ENCODE data around the gene HMGN4. TPM values are rescaled to one million over a fixed set of nuclear protein-coding genes. Genes with fewer than 3 reads are reported as not detected.

Gene HMGN4
- total and polyA plus RNA-seq, 9 of the 15 experiments (the other 6 are each of a cell fraction or from before 2014, with no cell fraction given) = 35.4 to 134 (median 94.1) TPM

DNA sequence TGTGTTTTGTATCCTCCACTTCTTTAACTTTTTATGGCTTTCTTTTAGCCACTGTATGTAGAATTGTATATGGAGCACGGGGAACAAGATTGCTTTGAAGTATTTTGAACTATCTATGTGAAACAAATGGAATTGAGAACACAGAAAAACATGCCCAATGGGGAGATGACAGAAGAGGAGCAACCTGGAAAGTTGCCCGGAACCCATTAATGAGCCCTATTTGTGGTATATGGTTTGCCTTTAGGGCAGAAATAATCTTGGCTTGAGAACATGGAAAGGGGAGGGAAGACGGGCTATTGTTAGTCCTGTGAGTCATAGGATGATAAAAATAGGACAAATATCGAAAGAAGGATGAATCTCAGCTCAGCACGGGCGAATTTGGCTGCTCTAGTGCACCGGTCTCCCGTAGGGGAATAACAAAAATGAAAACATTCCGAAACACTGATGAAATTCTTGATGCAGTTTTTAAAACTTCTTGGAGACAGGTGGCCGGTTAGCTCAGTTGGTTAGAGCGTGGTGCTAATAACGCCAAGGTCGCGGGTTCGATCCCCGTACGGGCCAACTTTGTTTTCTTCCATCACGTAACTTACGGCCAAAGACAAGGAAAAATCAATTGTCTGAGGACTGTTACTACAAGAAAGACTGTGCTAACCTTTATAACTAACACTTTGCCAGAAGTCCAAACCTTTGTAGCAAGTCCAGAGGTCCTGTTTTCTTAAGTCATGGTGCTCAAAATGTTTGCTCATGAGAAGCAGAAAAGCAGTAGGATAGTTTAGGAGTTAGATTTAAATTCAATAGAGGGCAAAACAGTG, 15.7 kb downstream of the HMGN4 start:
- H2AFZ ChIP-seq (ENCODE audit: low read depth, low read length) = peak overlapping the region; percentile 75
- H3K27me3 ChIP-seq (ENCODE audit: control insufficient read depth in 2 of 2, insufficient read depth in 2 of 2, low read length in 2 of 2) = no peaks in the 10 kb centered on the region
- no peaks in the 10 kb centered on the region; the same call in 1 of the 2 replicates for H4K20me1 ChIP-seq (replicated peaks; ENCODE audit: control insufficient read depth, insufficient read depth, low read length)
- intact Hi-C loops (cut with micrococcal nuclease) = loop anchor here (1.0 to 10.0 kb wide), 7 partner anchors 17 to 1131 kb away; partner anchors contain the start of gene ZNF184
- no peaks in the 10 kb centered on the region for H3K79me2 ChIP-seq (ENCODE audit: control insufficient read depth, insufficient read depth, low read length)
- H3K4me3 ChIP-seq = peak overlapping the region; percentile 51
- TSS peak; percentile 81 for BruUV-seq (replicated peaks)
- H3K4me2 ChIP-seq (ENCODE audit: insufficient read depth, low read length) = peak overlapping the region; percentile 87
- in situ Hi-C loops (cut with MboI) = loop anchor here (25.0 kb wide), 1 partner anchor 367 kb away; a partner anchor contains a TSS
- no peaks in the 10 kb centered on the region for H3K9me1 ChIP-seq (ENCODE audit: control insufficient read depth, insufficient read depth, low read length)
- POLR2A ChIA-PET = interaction anchor here (0.5 to 6.8 kb wide), 17 partner anchors 10 to 579 kb away, joined by 3 to 70 read pairs (median 4); partner anchors contain the start of gene HMGN4
- no peaks in the 10 kb centered on the region for H3K36me3 ChIP-seq (ENCODE audit: control insufficient read depth, insufficient read depth, low read length)
- FAIRE-seq (peak; percentile 82), ATAC-seq (peak; percentile 66), DNase-seq (ENCODE audit: extremely low read depth in 1 of 4, low spot score in 3 of 4) (peak; percentile 62 to 93 (median 72))
- peak overlapping the region; percentile 56 to 84; a peak in 3 of 4 replicates for H3K9ac ChIP-seq (ENCODE audit: insufficient read depth in 1 of 2, low read depth in 2 of 2, low read length in 2 of 2)
- peak overlapping the region; percentile 74 for H3K27ac ChIP-seq (ENCODE audit: extremely low read depth, low read depth, low read length)
- peaks cover 5 to 20% of the 10 kb centered on the region in 2 experiments; a peak in 4 of 5 replicates for H3K4me1 ChIP-seq (replicated peaks in 1 of 2; ENCODE audit: control insufficient read depth in 2 of 2, insufficient read depth in 2 of 2, low read length in 2 of 2)
- H3K9me3 ChIP-seq (replicated peaks; ENCODE audit: control insufficient read depth, insufficient read depth, low read depth, low read length) = no peaks in the 10 kb centered on the region
- CTCF ChIA-PET (ENCODE audit: low intra/inter-chr PET ratio) = no interaction called here
- 0% methylated on average over 19 of the region's 19 CpGs for WGBS (ENCODE audit: insufficient coverage, low coverage, missing lambda C conversion rate)
- no peak for TF ChIP-seq ZNF212 (CRISPR knock-in tag; IDR thresholded peaks at IDR 0.05)
- TF ChIP-seq, protein P1, sequence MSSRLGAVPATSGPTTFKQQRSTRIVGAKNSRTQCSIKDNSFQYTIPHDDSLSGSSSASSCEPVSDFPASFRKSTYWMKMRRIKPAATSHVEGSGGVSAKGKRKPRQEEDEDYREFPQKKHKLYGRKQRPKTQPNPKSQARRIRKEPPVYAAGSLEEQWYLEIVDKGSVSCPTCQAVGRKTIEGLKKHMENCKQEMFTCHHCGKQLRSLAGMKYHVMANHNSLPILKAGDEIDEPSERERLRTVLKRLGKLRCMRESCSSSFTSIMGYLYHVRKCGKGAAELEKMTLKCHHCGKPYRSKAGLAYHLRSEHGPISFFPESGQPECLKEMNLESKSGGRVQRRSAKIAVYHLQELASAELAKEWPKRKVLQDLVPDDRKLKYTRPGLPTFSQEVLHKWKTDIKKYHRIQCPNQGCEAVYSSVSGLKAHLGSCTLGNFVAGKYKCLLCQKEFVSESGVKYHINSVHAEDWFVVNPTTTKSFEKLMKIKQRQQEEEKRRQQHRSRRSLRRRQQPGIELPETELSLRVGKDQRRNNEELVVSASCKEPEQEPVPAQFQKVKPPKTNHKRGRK (tag; IDR thresholded peaks at IDR 0.05) = no peak
- TF ChIP-seq, protein P2, sequence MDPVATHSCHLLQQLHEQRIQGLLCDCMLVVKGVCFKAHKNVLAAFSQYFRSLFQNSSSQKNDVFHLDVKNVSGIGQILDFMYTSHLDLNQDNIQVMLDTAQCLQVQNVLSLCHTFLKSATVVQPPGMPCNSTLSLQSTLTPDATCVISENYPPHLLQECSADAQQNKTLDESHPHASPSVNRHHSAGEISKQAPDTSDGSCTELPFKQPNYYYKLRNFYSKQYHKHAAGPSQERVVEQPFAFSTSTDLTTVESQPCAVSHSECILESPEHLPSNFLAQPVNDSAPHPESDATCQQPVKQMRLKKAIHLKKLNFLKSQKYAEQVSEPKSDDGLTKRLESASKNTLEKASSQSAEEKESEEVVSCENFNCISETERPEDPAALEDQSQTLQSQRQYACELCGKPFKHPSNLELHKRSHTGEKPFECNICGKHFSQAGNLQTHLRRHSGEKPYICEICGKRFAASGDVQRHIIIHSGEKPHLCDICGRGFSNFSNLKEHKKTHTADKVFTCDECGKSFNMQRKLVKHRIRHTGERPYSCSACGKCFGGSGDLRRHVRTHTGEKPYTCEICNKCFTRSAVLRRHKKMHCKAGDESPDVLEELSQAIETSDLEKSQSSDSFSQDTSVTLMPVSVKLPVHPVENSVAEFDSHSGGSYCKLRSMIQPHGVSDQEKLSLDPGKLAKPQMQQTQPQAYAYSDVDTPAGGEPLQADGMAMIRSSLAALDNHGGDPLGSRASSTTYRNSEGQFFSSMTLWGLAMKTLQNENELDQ (CRISPR knock-in tag; IDR thresholded peaks at IDR 0.05; ENCODE audit: borderline replicate concordance) = 0 out of 2 replicates have a peak, but pooled peaks have one; percentile 64
- TF ChIP-seq, protein P3, sequence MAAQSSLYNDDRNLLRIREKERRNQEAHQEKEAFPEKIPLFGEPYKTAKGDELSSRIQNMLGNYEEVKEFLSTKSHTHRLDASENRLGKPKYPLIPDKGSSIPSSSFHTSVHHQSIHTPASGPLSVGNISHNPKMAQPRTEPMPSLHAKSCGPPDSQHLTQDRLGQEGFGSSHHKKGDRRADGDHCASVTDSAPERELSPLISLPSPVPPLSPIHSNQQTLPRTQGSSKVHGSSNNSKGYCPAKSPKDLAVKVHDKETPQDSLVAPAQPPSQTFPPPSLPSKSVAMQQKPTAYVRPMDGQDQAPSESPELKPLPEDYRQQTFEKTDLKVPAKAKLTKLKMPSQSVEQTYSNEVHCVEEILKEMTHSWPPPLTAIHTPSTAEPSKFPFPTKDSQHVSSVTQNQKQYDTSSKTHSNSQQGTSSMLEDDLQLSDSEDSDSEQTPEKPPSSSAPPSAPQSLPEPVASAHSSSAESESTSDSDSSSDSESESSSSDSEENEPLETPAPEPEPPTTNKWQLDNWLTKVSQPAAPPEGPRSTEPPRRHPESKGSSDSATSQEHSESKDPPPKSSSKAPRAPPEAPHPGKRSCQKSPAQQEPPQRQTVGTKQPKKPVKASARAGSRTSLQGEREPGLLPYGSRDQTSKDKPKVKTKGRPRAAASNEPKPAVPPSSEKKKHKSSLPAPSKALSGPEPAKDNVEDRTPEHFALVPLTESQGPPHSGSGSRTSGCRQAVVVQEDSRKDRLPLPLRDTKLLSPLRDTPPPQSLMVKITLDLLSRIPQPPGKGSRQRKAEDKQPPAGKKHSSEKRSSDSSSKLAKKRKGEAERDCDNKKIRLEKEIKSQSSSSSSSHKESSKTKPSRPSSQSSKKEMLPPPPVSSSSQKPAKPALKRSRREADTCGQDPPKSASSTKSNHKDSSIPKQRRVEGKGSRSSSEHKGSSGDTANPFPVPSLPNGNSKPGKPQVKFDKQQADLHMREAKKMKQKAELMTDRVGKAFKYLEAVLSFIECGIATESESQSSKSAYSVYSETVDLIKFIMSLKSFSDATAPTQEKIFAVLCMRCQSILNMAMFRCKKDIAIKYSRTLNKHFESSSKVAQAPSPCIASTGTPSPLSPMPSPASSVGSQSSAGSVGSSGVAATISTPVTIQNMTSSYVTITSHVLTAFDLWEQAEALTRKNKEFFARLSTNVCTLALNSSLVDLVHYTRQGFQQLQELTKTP (IDR thresholded peaks at IDR 0.05; ENCODE audit: low read depth in 1 of 2, partially characterized antibody in 2 of 2) = peak in 1 of 2 experiments; percentile 52
- TF ChIP-seq ZNF586 (CRISPR knock-in tag; conservative IDR thresholded peaks at IDR 0.05) = no peak
- no peak for TF ChIP-seq SRSF9 (IDR thresholded peaks at IDR 0.05; ENCODE audit: borderline replicate concordance, low read depth, low read length)
- TF ChIP-seq SP1 (CRISPR knock-in tag; IDR thresholded peaks at IDR 0.05) = peak; percentile 80
- no peak for TF ChIP-seq POLR2A (conservative IDR thresholded peaks at IDR 0.05)
- TF ChIP-seq ZNF707 (CRISPR knock-in tag; conservative IDR thresholded peaks at IDR 0.05) = no peak
- TF ChIP-seq, protein P4, sequence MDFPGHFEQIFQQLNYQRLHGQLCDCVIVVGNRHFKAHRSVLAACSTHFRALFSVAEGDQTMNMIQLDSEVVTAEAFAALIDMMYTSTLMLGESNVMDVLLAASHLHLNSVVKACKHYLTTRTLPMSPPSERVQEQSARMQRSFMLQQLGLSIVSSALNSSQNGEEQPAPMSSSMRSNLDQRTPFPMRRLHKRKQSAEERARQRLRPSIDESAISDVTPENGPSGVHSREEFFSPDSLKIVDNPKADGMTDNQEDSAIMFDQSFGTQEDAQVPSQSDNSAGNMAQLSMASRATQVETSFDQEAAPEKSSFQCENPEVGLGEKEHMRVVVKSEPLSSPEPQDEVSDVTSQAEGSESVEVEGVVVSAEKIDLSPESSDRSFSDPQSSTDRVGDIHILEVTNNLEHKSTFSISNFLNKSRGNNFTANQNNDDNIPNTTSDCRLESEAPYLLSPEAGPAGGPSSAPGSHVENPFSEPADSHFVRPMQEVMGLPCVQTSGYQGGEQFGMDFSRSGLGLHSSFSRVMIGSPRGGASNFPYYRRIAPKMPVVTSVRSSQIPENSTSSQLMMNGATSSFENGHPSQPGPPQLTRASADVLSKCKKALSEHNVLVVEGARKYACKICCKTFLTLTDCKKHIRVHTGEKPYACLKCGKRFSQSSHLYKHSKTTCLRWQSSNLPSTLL (IDR thresholded peaks at IDR 0.05) = peak; percentile 84; the same call in 1 of the 2 replicates

Data from K562 (cell line).